Measurements from ENCODE around the gene MEGF8.

MEGF8 gene

GRCh38 chr19:42349378-42350107 is 24.1 kb downstream of the MEGF8 start:
- TF ChIP-seq ZNF8 (CRISPR knock-in tag; IDR thresholded peaks at IDR 0.05) (no peak), PPARA (CRISPR knock-in tag; IDR thresholded peaks at IDR 0.05; ENCODE audit: borderline replicate concordance) (no peak), CREB5 (CRISPR knock-in tag; IDR thresholded peaks at IDR 0.05; ENCODE audit: low read depth) (no peak), RARB (CRISPR knock-in tag; IDR thresholded peaks at IDR 0.05) (no peak), TSHZ2 (CRISPR knock-in tag; IDR thresholded peaks at IDR 0.05) (no peak), PATZ1 (CRISPR knock-in tag; IDR thresholded peaks at IDR 0.05; ENCODE audit: borderline replicate concordance) (no peak), POU6F1 (CRISPR knock-in tag; IDR thresholded peaks at IDR 0.05; ENCODE audit: borderline replicate concordance, low read depth) (no peak), ZFP3 (CRISPR knock-in tag; IDR thresholded peaks at IDR 0.05) (no peak), OSR1 (CRISPR knock-in tag; IDR thresholded peaks at IDR 0.05) (no peak), ESRRG (CRISPR knock-in tag; IDR thresholded peaks at IDR 0.05) (no peak)
- ATAC-seq = no peak

GRCh38 chr19:42350417-42350816 is 25.0 kb downstream of the MEGF8 start:
- no peak for ATAC-seq
- TF ChIP-seq GLIS3 (CRISPR knock-in tag; IDR thresholded peaks at IDR 0.05) = no peak
- TF ChIP-seq PATZ1 (CRISPR knock-in tag; IDR thresholded peaks at IDR 0.05; ENCODE audit: borderline replicate concordance) = no peak

GRCh38 chr19:42351079-42351735 is 25.8 kb downstream of the MEGF8 start:
- no peak for ATAC-seq
- TF ChIP-seq ARNTL (CRISPR knock-in tag; IDR thresholded peaks at IDR 0.05; ENCODE audit: borderline replicate concordance, low read depth) (no peak), ZFP3 (CRISPR knock-in tag; IDR thresholded peaks at IDR 0.05) (no peak), RARB (CRISPR knock-in tag; IDR thresholded peaks at IDR 0.05) (no peak), ZC3H10 (CRISPR knock-in tag; IDR thresholded peaks at IDR 0.05) (no peak), ISL1 (CRISPR knock-in tag; IDR thresholded peaks at IDR 0.05) (no peak), ZNF70 (CRISPR knock-in tag; IDR thresholded peaks at IDR 0.05) (no peak)

All from SK-N-SH treated with all-trans-retinoic acid at 6 μM for 48 hours (cell line).